IMR-90 (cell line): ENCODE measurements around the gene MAT1A.
"Not testable (repeated sequence)": the region's sequence is repeated elsewhere in the genome, so short reads cannot be mapped to it uniquely, and the experiment has no call there.

ENCODE experiments used
- BHLHE40 ChIP-seq: fragments of 150-350 bp; IDR thresholded peaks from 2 replicates; pipeline ENCODE4 v1.6.1; 2016; ENCODE audit warnings: mild to moderate bottlenecking, low read depth, low read length
- CHD1 ChIP-seq: IDR thresholded peaks from 2 replicates; pipeline ENCODE4 v1.6.1; 2012; ENCODE audit warnings: low read depth, low read length, improper control_type of control experiment
- FOS ChIP-seq: fragments of 150-350 bp; IDR thresholded peaks from 2 replicates; pipeline ENCODE4 v1.6.1; 2016; ENCODE audit warnings: low read depth, low read length
- MAFK ChIP-seq: IDR thresholded peaks from 2 replicates; pipeline ENCODE4 v1.6.1; 2012; ENCODE audit warnings: low read depth, low read length, improper control_type of control experiment
- MXI1 ChIP-seq: IDR thresholded peaks from 2 replicates; pipeline ENCODE4 v1.6.1; 2012; ENCODE audit warnings: low read depth, mild to moderate bottlenecking, low read length, moderate library complexity, borderline replicate concordance
- NFE2L2 ChIP-seq: fragments of 150-350 bp; IDR thresholded peaks from 2 replicates; pipeline ENCODE4 v1.6.1; 2016; ENCODE audit warnings: low read depth, mild to moderate bottlenecking, low read length
- POLR2A ChIP-seq: IDR thresholded peaks from 2 replicates; pipeline ENCODE4 v1.6.1; 2012; ENCODE audit warnings: mild to moderate bottlenecking, low read depth, low read length
- RAD21 ChIP-seq: IDR thresholded peaks from 2 replicates; pipeline ENCODE4 v1.6.1; 2012; ENCODE audit warnings: low read length, improper control_type of control experiment
- RFX5 ChIP-seq: IDR thresholded peaks from 2 replicates; pipeline ENCODE4 v1.8.0; 2012; ENCODE audit warnings: low read depth, mild to moderate bottlenecking, low read length, moderate library complexity
- SMC3 ChIP-seq: fragments of 150-350 bp; IDR thresholded peaks from 2 replicates; pipeline ENCODE4 v1.6.1; 2016; ENCODE audit warnings: low read depth, mild to moderate bottlenecking, antibody characterized with exemption, low read length, moderate library complexity
- TF ChIP-seq, protein P1 (sequence below): conservative IDR thresholded peaks from 2 replicates; pipeline ENCODE4 v1.5.1; 2012; ENCODE audit warnings: mild to moderate bottlenecking, low read depth, low read length, improper control_type of control experiment
- TF ChIP-seq, protein P2 (sequence below): fragments of 150-350 bp; IDR thresholded peaks from 2 replicates; pipeline ENCODE4 v1.6.1; 2017; ENCODE audit warnings: mild to moderate bottlenecking, antibody characterized with exemption, low read length, low read depth

DNA sequence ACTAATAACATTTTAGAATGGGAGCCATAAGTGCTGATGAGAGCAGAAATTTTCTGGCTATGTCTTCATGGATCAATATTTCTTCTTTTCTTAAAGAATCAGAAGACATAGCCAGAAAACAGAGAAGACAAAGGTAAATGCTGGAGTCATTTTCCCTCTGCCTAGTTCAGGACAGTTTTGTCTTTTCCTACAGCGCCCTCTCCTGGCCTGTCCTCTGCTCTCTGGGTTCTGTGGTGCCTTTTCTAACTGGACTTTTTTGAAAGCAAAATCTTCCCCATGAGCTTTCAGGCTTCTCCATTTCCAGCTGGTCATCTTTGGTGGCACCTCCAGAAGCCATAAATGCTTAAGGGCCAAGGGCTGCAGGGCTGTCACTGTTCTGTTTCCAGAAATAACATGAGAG lies 39.1 kb downstream of the MAT1A start:
- TF ChIP-seq CHD1, BHLHE40, MAFK, RAD21, POLR2A, RFX5, NFE2L2, FOS, MXI1, SMC3: not testable (repeated sequence)
- TF ChIP-seq, protein P1, sequence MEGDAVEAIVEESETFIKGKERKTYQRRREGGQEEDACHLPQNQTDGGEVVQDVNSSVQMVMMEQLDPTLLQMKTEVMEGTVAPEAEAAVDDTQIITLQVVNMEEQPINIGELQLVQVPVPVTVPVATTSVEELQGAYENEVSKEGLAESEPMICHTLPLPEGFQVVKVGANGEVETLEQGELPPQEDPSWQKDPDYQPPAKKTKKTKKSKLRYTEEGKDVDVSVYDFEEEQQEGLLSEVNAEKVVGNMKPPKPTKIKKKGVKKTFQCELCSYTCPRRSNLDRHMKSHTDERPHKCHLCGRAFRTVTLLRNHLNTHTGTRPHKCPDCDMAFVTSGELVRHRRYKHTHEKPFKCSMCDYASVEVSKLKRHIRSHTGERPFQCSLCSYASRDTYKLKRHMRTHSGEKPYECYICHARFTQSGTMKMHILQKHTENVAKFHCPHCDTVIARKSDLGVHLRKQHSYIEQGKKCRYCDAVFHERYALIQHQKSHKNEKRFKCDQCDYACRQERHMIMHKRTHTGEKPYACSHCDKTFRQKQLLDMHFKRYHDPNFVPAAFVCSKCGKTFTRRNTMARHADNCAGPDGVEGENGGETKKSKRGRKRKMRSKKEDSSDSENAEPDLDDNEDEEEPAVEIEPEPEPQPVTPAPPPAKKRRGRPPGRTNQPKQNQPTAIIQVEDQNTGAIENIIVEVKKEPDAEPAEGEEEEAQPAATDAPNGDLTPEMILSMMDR, result not testable (repeated sequence)
- TF ChIP-seq, protein P2, sequence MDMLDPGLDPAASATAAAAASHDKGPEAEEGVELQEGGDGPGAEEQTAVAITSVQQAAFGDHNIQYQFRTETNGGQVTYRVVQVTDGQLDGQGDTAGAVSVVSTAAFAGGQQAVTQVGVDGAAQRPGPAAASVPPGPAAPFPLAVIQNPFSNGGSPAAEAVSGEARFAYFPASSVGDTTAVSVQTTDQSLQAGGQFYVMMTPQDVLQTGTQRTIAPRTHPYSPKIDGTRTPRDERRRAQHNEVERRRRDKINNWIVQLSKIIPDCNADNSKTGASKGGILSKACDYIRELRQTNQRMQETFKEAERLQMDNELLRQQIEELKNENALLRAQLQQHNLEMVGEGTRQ, result not testable (repeated sequence)
